Fibroblast of lung (primary cell): ENCODE measurements around the gene PLCG1. TPM values are rescaled to one million over a fixed set of nuclear protein-coding genes. Genes with fewer than 3 reads are reported as not detected.

Source experiments
- DNase-seq, 2 donors: peaks; one replicate each; pipeline versions ENCODE4 v3.0.0 to v3.0.0-alpha.2; 2010; ENCODE audit warnings: low read depth in 2 of 2
- H2AFZ ChIP-seq: 2 replicates; pipeline ENCODE4 v1.5.1; 2012; ENCODE audit warnings: low read length, control low read depth, inconsistent platforms
- H3K27ac ChIP-seq: 2 replicates; pipeline ENCODE4 v1.5.1; 2011; ENCODE audit warnings: low read length, control low read depth; ENCODE audit not compliant: insufficient read depth
- H3K27me3 ChIP-seq: 2 replicates; pipeline ENCODE4 v1.5.1; 2011; ENCODE audit warnings: mild to moderate bottlenecking, low read length; ENCODE audit not compliant: control insufficient read depth, insufficient read depth
- H3K36me3 ChIP-seq: 2 replicates; pipeline ENCODE4 v1.5.1; 2011; ENCODE audit warnings: low read length; ENCODE audit not compliant: control insufficient read depth, insufficient read depth
- H3K4me1 ChIP-seq: 2 replicates; pipeline ENCODE4 v1.5.1; 2011; ENCODE audit warnings: low read length; ENCODE audit not compliant: control insufficient read depth, insufficient read depth; ENCODE audit errors: extremely low read depth
- H3K4me2 ChIP-seq: 2 replicates; pipeline ENCODE4 v1.5.1; 2011; ENCODE audit warnings: low read length, control low read depth; ENCODE audit not compliant: insufficient read depth; ENCODE audit errors: extremely low read depth
- H3K4me3 ChIP-seq, 4 experiments: fragments of 200-600 bp in 1 of 4; sonication (generic) in 1 of 4; replicated peaks in 1 of 4; 2 replicates each; pipeline ENCODE4 v1.5.1; 2011 to 2016; ENCODE audit warnings: low read length in 4 of 4, low read depth in 3 of 4, mild to moderate bottlenecking in 3 of 4, control low read depth in 2 of 4, inconsistent platforms in 1 of 4, mixed read lengths in 1 of 4; ENCODE audit not compliant: insufficient read depth in 1 of 4; ENCODE audit errors: control extremely low read depth in 1 of 4
- H3K79me2 ChIP-seq: 2 replicates; pipeline ENCODE4 v1.5.1; 2012; ENCODE audit warnings: mild to moderate bottlenecking, low read length, inconsistent platforms; ENCODE audit not compliant: control insufficient read depth, insufficient read depth
- H3K9ac ChIP-seq: 2 replicates; pipeline ENCODE4 v1.5.1; 2011; ENCODE audit warnings: mild to moderate bottlenecking, low read length, control low read depth; ENCODE audit not compliant: insufficient read depth
- H3K9me3 ChIP-seq: 2 replicates; pipeline ENCODE4 v1.5.1; 2012; ENCODE audit warnings: low read depth, low read length; ENCODE audit not compliant: control insufficient read depth, insufficient read depth
- H4K20me1 ChIP-seq: 2 replicates; pipeline ENCODE4 v1.5.1; 2011; ENCODE audit warnings: low read length; ENCODE audit not compliant: control insufficient read depth, insufficient read depth; ENCODE audit errors: extremely low read depth
- EZH2 ChIP-seq: IDR thresholded peaks from 2 replicates; pipeline ENCODE4 v1.5.1; 2012; ENCODE audit warnings: low read length, control low read depth, mild to moderate bottlenecking; ENCODE audit errors: missing control alignments
- polyA plus RNA-seq, 2 donors: library from polyadenylated mRNA; depleted of rRNA in 1 of 2; stranded (reverse) in 1 of 2; unstranded in 1 of 2; fragments of >200 nt; gene quantifications; 2 replicates each; pipeline ENCODE4 v1.2.1, GENCODE V29; 2011 to 2012; ENCODE audit warnings: missing spikeins in 1 of 2
- total RNA-seq: library from RNA; depleted of rRNA; stranded (reverse); fragments of >200 nt; gene quantifications from 2 replicates; pipeline ENCODE4 v1.2.1, GENCODE V29; 2014
- TF ChIP-seq, protein P1 (sequence below), 2 donors: IDR thresholded peaks in 1 of 2; conservative IDR thresholded peaks in 1 of 2; 1 replicate in 1 of 2; 2 replicates in 1 of 2; pipeline ENCODE4 v1.5.1; 2011 to 2012; ENCODE audit warnings: low read length in 2 of 2, control low read depth in 1 of 2, inconsistent platforms in 1 of 2, low read depth in 1 of 2, mild to moderate bottlenecking in 1 of 2

Gene PLCG1
- total and polyA plus RNA-seq, 2 donors (not counting 1 experiment from before 2014, with no cell fraction given) = 24.5 to 86.2 TPM

- peaks cover 2% of the 10 kb centered on the region for H3K36me3 ChIP-seq
- H3K4me3 ChIP-seq = no peak overlapping the region
- H3K9ac ChIP-seq = no peak overlapping the region
- no peaks in the 10 kb centered on the region for H3K9me3 ChIP-seq
- no peaks in the 10 kb centered on the region for H3K27me3 ChIP-seq
- no peak overlapping the region for H2AFZ ChIP-seq
- H3K4me2 ChIP-seq = no peak overlapping the region
- H3K79me2 ChIP-seq = peaks cover 3% of the 10 kb centered on the region
- DNase-seq = no peak
- TF ChIP-seq, protein P1, sequence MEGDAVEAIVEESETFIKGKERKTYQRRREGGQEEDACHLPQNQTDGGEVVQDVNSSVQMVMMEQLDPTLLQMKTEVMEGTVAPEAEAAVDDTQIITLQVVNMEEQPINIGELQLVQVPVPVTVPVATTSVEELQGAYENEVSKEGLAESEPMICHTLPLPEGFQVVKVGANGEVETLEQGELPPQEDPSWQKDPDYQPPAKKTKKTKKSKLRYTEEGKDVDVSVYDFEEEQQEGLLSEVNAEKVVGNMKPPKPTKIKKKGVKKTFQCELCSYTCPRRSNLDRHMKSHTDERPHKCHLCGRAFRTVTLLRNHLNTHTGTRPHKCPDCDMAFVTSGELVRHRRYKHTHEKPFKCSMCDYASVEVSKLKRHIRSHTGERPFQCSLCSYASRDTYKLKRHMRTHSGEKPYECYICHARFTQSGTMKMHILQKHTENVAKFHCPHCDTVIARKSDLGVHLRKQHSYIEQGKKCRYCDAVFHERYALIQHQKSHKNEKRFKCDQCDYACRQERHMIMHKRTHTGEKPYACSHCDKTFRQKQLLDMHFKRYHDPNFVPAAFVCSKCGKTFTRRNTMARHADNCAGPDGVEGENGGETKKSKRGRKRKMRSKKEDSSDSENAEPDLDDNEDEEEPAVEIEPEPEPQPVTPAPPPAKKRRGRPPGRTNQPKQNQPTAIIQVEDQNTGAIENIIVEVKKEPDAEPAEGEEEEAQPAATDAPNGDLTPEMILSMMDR (conservative IDR thresholded peaks at IDR 0.05 in 1 of 2, IDR thresholded peaks at IDR 0.05 in 1 of 2; ENCODE audit: low read depth in 1 of 2, low read length in 2 of 2) = no peak
- TF ChIP-seq EZH2 = no peak
- peaks cover 8% of the 10 kb centered on the region for H3K4me1 ChIP-seq
- H3K27ac ChIP-seq = no peak overlapping the region
- no peaks in the 10 kb centered on the region for H4K20me1 ChIP-seq
These were observed 77.3 kb downstream of the PLCG1 start for GRCh38 chr20:41214666-41215065.

- no peak for DNase-seq
- Histone ChIP-seq H3K27me3 (no peaks in the 10 kb centered on the region), H3K79me2 (peaks cover 5% of the 10 kb centered on the region), H4K20me1 (no peaks in the 10 kb centered on the region), H3K27ac (no peak overlapping the region), H3K9ac (no peak overlapping the region), H3K4me2 (no peak overlapping the region), H3K4me1 (peaks cover 8% of the 10 kb centered on the region), H2AFZ (no peak overlapping the region), H3K36me3 (peaks cover 2% of the 10 kb centered on the region), H3K9me3 (no peaks in the 10 kb centered on the region), H3K4me3 (no peak overlapping the region)
- TF ChIP-seq EZH2 = no peak
- TF ChIP-seq, protein P1 (conservative IDR thresholded peaks at IDR 0.05 in 1 of 2, IDR thresholded peaks at IDR 0.05 in 1 of 2; ENCODE audit: low read depth in 1 of 2, low read length in 2 of 2) = no peak
These were observed 80.1 kb downstream of the PLCG1 start for GRCh38 chr20:41217422-41217821.

DNA sequence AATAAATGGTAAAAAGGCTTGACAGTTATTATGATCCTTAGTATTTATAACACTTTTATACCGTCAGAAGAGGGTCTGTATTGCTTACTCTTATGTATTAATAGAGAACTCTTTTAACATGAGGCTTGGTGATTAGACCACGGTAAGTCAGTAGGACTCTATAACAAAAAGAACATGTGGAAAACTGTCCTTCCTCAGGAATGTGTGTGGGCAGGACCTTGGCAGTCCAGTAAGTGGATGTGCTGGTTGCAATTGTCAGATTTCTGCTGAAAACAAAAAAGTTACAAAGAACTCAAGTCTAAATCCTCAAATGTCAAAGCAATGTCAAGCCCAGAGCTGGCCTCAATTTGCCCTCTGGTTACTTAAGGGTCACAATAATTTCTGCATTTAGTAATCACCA is 81.1 kb downstream of the PLCG1 start:
- H2AFZ ChIP-seq = no peak overlapping the region
- no peak overlapping the region for H3K9ac ChIP-seq
- H3K27me3 ChIP-seq = no peaks in the 10 kb centered on the region
- H3K4me3 ChIP-seq = no peak overlapping the region
- H3K79me2 ChIP-seq = peaks cover 4% of the 10 kb centered on the region
- DNase-seq = peak in 1 of 2 donors; percentile 87
- no peaks in the 10 kb centered on the region for H3K9me3 ChIP-seq
- no peak overlapping the region for H3K27ac ChIP-seq
- H4K20me1 ChIP-seq = no peaks in the 10 kb centered on the region
- H3K4me2 ChIP-seq = no peak overlapping the region
- H3K4me1 ChIP-seq = peaks cover under 1% of the 10 kb centered on the region
- no peaks in the 10 kb centered on the region for H3K36me3 ChIP-seq
- TF ChIP-seq, protein P1 (conservative IDR thresholded peaks at IDR 0.05 in 1 of 2, IDR thresholded peaks at IDR 0.05 in 1 of 2; ENCODE audit: low read depth in 1 of 2, low read length in 2 of 2) = no peak
- TF ChIP-seq EZH2 = no peak
